OCI-LY1 (cell line): ENCODE data around the gene ZBED2.

ENCODE experiments used
- EZH2 ChIP-seq: fragments of 200-600 bp; sonication (generic), shearing (Covaris generic); IDR thresholded peaks from 2 replicates; pipeline ENCODE4 v1.8.0; 2017; ENCODE audit warnings: borderline replicate concordance, mixed run types, mild to moderate bottlenecking, antibody characterized with exemption, low read length, moderate library complexity, mixed read lengths
- TF ChIP-seq, protein P1 (sequence below): fragments of 200-600 bp; sonication (generic), shearing (Covaris generic); IDR thresholded peaks from 2 replicates; pipeline ENCODE4 v1.5.1; 2017; ENCODE audit warnings: mild to moderate bottlenecking, antibody characterized with exemption, low read length, moderate library complexity, mixed read lengths

DNA sequence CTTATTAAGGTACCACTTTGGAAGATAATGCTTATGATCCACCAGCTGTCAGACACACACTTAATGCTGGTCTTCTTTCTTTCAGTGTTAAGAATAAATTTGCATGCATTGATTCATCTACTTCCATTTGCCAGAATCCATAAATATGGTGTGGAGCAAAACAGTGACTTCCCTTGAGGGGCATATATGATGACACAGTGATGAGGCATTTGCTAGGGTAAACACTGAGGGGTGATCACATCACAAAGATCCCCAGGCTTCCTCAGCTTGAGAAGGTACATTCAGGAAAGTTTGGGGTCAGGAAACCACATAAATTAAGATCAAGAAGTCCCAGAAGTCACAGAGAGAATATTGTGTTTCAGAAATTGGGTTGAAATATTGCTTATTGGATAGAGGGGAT lies 9.9 kb upstream of the ZBED2 start:
- TF ChIP-seq, protein P1, sequence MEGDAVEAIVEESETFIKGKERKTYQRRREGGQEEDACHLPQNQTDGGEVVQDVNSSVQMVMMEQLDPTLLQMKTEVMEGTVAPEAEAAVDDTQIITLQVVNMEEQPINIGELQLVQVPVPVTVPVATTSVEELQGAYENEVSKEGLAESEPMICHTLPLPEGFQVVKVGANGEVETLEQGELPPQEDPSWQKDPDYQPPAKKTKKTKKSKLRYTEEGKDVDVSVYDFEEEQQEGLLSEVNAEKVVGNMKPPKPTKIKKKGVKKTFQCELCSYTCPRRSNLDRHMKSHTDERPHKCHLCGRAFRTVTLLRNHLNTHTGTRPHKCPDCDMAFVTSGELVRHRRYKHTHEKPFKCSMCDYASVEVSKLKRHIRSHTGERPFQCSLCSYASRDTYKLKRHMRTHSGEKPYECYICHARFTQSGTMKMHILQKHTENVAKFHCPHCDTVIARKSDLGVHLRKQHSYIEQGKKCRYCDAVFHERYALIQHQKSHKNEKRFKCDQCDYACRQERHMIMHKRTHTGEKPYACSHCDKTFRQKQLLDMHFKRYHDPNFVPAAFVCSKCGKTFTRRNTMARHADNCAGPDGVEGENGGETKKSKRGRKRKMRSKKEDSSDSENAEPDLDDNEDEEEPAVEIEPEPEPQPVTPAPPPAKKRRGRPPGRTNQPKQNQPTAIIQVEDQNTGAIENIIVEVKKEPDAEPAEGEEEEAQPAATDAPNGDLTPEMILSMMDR, result no peak
- TF ChIP-seq EZH2, result no peak
